HG02571 (cell line): ENCODE measurements around the gene PBXIP1.
"Not testable (repeated sequence)": the region's sequence is repeated elsewhere in the genome, so short reads cannot be mapped to it uniquely, and the experiment has no call there.

Experiments used
- ATAC-seq: cut with Tn5 transposase; IDR thresholded peaks from one replicate; pipeline ENCODE4 v1.9.1; 2021; ENCODE audit warnings: mild to moderate bottlenecking, moderate library complexity; ENCODE audit not compliant: unreplicated experiment

The PBXIP1 gene

GRCh38 chr1:154938604-154939399 is 17.1 kb downstream of the PBXIP1 start:
- ATAC-seq, result no peak

GRCh38 chr1:154937988-154938386 is 17.9 kb downstream of the PBXIP1 start:
- no peak for ATAC-seq

GRCh38 chr1:154937085-154937987 is 18.6 kb downstream of the PBXIP1 start:
- peak; percentile 48 for ATAC-seq

- ATAC-seq, result peak; percentile 67
These were observed 19.3 kb downstream of the PBXIP1 start, which contains the start of gene PMVK for GRCh38 chr1:154936555-154937084. Gene PMVK (minus strand): TSS chr1:154936719. CDS start chr1:154936685, 34 bp downstream.

- ATAC-seq, result no peak
These were observed 19.9 kb downstream of the PBXIP1 start for GRCh38 chr1:154935749-154936554.

GRCh38 chr1:154934358-154934948 is 21.4 kb downstream of the PBXIP1 start:
- no peak for ATAC-seq

- no peak for ATAC-seq
These were observed 23.9 kb downstream of the PBXIP1 start for GRCh38 chr1:154931940-154932487.

- no peak for ATAC-seq
These were observed 29.7 kb downstream of the PBXIP1 start for GRCh38 chr1:154926201-154926600.

- ATAC-seq, result no peak
These were observed 30.3 kb downstream of the PBXIP1 start for GRCh38 chr1:154925335-154926170.

GRCh38 chr1:154923695-154924094 is 32.2 kb downstream of the PBXIP1 start:
- no peak for ATAC-seq

GRCh38 chr1:154913273-154913672 is 42.6 kb downstream of the PBXIP1 start:
- ATAC-seq, result no peak

GRCh38 chr1:154912755-154913154 is 43.1 kb downstream of the PBXIP1 start:
- no peak for ATAC-seq

GRCh38 chr1:154911691-154912550 is 44.0 kb downstream of the PBXIP1 start:
- no peak for ATAC-seq

- no peak for ATAC-seq
These were observed 45.0 kb downstream of the PBXIP1 start for GRCh38 chr1:154910851-154911250.

- no peak for ATAC-seq
These were observed 47.0 kb downstream of the PBXIP1 start for GRCh38 chr1:154908937-154909336.

GRCh38 chr1:154908129-154908528 is 47.8 kb downstream of the PBXIP1 start:
- ATAC-seq, result not testable (repeated sequence)

GRCh38 chr1:154906621-154907081 is 49.2 kb downstream of the PBXIP1 start:
- ATAC-seq, result no peak
